ENCODE results near the gene ACOT7. TPM values are rescaled to one million over a fixed set of nuclear protein-coding genes. Genes with fewer than 3 reads are reported as not detected.
"Not testable (repeated sequence)": the region's sequence is repeated elsewhere in the genome, so short reads cannot be mapped to it uniquely, and the experiment has no call there.

The ACOT7 gene
- total RNA-seq, 1 donor from 2014 or later = 8.5 TPM

DNA sequence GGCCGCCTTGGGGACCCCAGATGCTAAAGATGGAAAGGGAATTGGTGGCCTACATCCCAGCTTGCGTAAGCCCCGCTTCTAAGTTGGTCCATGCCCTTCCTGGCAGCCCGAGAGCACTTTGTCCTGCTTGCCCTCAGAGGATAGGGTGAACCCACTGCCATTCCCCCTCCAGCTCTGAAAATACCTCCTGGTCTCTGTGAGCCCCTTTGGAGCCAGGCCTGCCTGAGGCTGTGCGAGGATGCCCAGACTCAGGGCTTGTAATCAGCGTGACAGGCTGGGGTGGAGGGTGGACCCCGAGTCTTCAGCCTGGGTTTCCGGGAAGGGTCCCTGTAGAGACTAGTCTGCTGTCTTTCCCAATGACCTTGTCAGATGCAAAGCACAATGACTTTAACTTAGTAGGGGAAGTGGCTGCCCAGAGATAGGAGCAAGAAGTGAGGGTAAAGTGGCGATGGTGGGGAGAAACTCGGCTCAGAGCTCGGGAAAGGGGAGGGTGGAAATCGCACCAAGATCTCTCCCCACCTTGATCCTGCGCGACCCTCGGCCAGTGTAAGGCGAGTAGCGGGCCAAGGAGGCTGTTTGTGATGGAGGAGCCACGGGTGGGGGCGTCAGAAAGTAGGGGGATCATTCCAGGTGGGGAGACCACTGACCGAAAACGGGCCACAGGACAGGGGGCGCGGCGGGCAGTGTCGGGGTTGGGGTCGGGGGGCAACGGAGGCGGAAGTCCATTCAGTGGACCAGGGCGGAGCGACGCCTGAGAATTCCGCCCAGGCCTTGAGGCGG is 152.3 kb downstream of the ACOT7 start:
- ATAC-seq (ENCODE audit: poor library complexity) (no peak), DNase-seq (no peak)

DNA sequence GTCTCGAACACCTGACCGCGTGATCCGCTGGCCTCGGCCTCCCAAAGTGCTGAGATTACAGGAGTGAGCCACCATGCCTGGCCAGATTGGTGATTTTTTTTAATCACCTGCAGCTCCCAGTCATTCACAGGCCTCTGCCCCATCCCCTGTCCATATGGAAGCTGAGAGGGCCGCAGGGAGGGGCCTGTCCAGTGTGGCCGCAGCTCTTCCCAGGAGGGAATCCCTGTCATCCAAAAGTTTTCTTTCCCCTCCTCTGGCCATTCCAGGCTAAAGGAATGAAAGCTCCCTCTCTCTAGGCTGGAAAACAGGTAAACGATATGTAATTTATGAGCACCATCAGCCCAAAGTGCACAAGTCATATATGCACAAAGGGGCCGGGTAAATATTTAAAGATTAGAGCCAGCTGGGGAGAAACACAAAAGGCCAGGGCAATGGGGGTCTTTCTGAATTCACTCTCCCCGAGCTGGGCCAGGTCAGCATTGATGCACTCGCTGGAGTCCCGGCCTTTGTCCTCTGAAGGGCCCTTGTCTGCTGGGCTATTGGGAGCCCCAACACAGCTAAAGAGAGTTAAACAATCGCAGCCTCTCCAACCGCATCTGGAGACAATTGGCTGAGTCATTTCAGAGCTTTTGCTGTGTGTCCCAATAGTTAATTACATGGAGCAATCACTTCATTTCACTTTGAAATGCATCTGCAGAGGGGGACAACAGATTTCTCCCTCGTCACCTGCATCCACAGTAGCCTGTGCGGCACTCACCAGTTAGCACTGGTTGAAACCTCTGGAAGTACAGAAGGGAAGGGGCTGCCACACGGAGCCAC is 153.4 kb downstream of the ACOT7 start:
- intact Hi-C loops (cut with DNase I) = loop anchor here (5.0 kb wide), 1 partner anchor 38 kb away; no protein-coding TSS in a partner anchor
- DNase-seq (no peak), ATAC-seq (ENCODE audit: poor library complexity) (no peak)

More for the DNA sequence above, 152.3 kb downstream of the ACOT7 start:
- intact Hi-C loops (cut with DNase I) = no loop called here

DNA sequence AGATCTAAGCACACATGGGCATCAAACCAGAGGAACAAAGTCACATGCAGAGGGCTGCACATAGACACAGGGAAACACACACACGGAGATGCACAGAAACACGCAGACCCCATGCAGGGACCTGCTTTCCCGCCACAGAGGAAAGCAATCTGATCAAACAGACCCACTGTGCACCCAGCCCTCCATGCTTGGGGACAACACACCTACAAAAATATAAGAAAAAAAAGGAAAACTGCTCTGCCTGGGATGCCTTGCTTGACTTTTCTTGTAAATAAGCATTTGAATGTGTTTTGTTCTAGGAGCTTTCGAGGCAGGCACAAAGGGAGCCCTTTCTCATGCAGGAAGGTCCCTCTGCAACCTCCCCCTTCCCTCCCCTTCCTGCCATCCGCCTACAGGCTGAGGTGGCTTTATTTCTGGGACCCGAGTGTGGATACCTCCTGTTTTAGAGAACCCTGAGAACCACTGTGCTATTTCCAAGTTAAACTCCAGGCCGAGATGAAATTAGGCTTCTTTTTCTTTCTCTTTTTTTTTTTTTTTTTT is 154.3 kb downstream of the ACOT7 start:
- ATAC-seq (ENCODE audit: poor library complexity) (no peak), DNase-seq (no peak)
- intact Hi-C loops (cut with DNase I) = loop anchor here (5.0 kb wide), 1 partner anchor 37 kb away; no protein-coding TSS in a partner anchor

DNA sequence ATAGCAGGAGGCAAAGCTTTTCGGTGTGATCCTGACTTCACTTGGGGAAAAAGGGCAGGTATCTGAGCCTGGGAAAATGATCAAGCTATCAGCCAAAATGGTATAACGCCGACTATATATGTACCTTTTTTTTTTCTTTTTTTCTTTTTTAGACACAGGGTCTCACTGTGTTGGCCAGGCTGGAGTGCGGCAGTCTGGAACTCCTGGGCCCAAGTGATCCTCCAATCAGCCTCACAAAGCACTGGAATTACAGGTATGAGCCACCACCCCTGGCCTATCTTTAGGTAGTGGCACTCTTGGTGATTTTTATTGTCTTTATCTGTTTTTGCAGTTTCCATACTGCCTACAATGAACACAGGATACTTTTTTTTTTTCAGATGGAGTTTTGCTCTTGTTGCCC is 156.5 kb downstream of the ACOT7 start:
- intact Hi-C loops (cut with DNase I) = loop anchor here (5.0 kb wide), 1 partner anchor 35 kb away; no protein-coding TSS in a partner anchor
- no peak for DNase-seq
- ATAC-seq (ENCODE audit: poor library complexity) = no peak

DNA sequence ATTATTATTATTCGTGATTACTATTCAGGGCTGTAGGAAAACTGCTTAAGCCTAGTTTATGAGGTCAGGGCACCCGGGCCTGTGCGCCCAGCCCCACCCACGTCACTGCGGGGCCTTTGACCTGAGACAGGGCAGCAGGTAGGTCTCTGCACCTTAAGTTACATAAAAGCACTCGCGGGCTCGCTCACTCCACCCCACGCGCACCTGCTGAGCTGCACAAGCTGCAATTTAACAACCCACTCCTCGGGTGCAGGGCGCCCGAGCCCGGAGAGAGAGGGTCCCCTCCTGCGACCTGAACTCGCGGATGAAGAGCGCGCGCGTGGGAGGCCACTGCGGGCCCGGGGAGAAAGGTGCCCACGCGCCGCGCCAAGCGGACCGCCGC is 158.3 kb downstream of the ACOT7 start:
- ATAC-seq (ENCODE audit: poor library complexity) (no peak), DNase-seq (no peak)
- intact Hi-C loops (cut with DNase I) = loop anchor here (5.0 kb wide), 1 partner anchor 33 kb away; no protein-coding TSS in a partner anchor

DNA sequence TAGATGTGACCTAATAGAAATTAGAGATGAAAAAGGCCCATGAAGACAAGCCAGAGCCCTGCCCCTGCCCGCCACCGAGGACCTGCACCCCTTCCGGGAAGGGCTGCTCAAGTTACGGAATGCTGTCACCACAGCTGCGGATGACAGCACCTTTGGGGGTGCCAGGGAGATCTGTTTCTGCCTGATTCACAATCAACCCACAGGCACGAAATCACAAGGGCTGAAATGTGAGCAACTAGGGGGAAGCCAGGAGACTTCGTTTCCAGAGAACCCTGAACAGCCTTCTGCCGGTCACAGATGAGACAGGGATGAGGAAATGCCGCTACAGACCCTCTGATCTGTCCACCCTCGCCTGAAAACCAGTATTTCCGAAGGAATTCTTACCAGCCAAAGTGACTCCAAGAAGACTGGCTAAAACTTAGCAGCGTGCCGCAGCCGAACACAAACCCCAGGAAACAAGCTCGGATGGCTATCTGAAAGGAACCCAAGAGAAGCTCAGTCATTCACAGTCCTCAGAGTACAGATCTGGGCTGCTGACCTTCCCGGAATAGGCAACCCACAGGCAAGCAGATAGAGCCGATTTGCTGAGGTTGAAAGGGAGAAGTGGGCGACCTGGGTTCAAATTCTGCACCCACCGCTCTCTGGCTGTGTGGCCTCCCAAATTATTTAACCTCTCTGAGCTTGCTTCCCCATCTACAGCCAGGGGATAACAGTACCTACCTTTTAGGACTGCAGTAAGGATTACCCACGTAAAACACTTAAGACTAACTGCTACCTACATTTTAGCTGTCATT is 158.9 kb downstream of the ACOT7 start:
- intact Hi-C loops (cut with DNase I) = loop anchor here (5.0 kb wide), 1 partner anchor 32 kb away; no protein-coding TSS in a partner anchor
- ATAC-seq (ENCODE audit: poor library complexity) (no peak), DNase-seq (no peak)

DNA sequence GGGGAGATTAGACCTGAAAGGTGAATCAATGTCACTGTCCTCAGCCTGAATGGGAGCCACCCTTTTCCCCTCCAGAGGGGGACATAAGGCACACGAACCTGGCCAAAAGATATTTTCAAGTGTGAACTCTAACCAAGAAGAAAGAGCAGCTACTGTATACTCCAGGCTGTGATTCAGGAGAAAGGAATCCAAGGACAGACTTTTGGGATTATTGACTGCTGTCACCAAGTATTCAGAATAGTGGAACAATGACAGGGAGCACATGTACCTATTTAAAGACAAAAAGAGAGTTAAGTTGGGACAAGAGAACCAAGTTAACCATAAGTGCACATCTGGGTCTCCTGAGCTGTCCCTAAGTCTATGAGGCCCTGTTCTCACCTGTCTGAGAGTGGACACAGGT is 160.2 kb downstream of the ACOT7 start:
- no peak for ATAC-seq (ENCODE audit: poor library complexity)
- intact Hi-C loops (cut with DNase I) = no loop called here
- DNase-seq = no peak

DNA sequence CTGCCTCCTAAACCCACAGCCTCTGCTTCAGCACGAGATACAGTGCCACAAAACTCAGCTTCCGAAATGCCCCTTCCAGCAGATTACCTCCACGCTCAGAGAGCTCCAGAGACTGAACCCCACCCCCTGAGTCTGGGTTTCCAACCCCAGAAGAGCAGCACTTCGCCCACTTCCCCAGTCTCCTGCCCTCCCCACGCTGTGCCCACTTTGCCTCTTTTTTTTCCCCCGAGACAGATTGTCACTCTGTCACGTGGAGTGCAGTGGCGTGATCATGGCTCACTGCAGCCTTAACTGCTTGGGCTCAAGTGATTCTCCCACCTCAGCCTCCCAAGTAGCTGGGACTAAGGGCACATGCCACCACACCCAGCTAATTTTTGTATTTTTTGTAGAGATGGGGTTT is 167.9 kb downstream of the ACOT7 start:
- DNase-seq (no peak), ATAC-seq (ENCODE audit: poor library complexity) (no peak)
- intact Hi-C loops (cut with DNase I) = no loop called here

DNA sequence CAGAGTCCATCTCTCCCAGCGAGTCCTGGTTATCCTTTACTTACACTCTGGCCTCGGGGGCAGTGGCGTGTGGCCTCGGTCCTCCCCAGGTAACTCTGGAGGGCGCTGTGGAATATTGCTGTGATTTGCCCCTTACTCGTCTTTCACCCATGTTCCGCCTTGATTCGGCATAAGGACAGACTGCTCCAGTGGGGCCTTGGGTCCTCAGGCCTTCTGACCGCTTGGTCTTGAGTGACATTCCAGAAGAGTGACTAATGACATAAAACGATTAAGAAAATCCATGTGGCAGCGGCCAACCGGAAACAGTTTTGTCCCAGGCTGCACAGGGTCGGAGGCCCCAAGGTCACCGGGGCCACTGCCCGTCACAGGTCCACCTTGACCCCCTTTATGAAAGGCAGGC is 168.8 kb downstream of the ACOT7 start:
- DNase-seq (no peak), ATAC-seq (ENCODE audit: poor library complexity) (no peak)
- intact Hi-C loops (cut with DNase I) = no loop called here

DNA sequence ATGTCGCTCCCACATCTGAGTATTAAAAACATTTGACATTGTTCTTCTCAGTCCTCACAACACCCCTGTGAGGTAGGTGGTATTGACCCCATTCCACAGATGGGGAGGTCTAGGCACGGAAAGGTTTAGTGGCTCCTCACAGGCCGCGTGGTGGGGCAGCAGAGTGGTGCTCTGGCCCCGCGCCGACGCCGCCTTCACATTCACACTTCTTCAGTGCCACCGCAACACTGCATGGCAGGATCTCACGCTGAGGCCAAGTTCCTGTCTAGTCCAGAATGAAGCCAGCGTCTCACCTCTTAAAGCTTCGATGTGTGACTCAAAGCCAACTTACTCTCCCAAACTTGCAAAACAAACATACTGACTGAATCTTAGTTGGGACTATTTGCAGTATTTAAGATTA is 169.9 kb downstream of the ACOT7 start:
- intact Hi-C loops (cut with DNase I) = no loop called here
- DNase-seq (peak; percentile 73), ATAC-seq (ENCODE audit: poor library complexity) (peak; percentile 83)

DNA sequence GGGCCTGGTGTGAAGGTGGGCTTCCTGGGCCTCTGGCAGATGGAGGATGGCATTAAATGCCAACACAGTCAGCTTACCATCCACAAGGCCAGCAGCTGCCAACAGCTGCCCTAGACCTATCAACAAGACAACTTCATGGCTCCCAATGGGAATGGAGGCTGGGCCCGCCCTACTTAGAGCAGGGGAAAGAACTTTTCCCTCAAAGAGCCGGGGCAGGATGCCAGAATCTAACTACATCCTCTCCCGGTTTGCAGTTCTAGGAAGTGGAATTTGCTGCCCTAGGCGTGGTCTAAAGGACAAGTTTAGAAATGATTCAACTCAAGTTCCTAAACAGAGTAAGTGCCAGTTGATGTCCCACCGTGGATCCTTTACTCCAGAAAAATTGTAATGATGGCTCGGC is 170.9 kb downstream of the ACOT7 start:
- DNase-seq = peak; percentile 81

DNA sequence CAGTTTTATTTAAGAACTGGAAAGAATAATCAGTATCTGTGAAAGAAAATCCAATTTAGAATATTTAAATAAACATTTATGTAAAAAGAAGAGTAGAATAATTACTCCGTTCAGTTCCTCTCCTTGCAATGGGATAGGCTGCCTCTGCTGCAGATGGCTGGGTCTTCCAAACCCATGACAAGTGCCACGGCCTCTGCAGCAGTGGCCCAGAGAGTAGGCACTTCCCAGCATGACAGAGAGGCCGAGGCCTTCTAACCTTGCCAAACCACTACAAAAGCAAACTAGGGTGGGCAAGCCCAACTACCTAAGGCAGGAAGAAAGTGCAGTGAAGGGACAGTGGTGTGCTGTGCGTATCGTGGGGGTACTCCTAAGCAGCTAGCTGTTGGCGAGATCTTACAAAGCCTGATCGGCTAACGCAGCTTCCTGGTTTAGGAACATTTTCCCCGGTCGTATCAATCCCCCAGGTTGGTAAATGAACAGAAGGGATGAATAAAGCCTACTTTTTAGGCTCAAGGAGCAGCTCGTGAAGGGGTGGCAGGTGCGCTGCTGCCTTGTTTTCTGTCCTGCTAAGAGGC is 172.3 kb downstream of the ACOT7 start:
- intact Hi-C loops (cut with DNase I) = no loop called here
- DNase-seq (no peak), ATAC-seq (ENCODE audit: poor library complexity) (no peak)

More for the DNA sequence above, 170.9 kb downstream of the ACOT7 start:
- ATAC-seq (ENCODE audit: poor library complexity) = peak; percentile 58
- intact Hi-C loops (cut with DNase I) = no loop called here

DNA sequence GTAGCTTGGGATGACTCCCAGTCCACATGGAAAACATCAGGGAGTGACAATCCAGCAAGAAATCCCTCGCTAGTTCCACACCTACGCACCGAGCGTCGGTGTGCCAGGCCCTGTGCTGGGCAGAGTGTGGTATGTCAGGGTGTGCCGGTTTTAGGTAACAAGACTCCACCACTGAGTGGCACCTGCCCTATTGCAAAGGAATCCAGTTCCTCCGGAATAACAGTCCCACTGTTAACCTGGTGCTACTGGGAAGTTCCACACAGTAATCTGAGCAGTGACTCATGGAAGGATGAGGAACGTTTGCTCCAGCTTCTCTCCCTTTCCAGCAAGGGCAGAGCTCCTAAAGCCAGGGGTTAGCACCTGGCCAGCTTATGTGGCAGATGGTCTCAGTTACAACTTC is 173.3 kb downstream of the ACOT7 start:
- DNase-seq = no peak
- no peak for ATAC-seq (ENCODE audit: poor library complexity)
- intact Hi-C loops (cut with DNase I) = no loop called here

DNA sequence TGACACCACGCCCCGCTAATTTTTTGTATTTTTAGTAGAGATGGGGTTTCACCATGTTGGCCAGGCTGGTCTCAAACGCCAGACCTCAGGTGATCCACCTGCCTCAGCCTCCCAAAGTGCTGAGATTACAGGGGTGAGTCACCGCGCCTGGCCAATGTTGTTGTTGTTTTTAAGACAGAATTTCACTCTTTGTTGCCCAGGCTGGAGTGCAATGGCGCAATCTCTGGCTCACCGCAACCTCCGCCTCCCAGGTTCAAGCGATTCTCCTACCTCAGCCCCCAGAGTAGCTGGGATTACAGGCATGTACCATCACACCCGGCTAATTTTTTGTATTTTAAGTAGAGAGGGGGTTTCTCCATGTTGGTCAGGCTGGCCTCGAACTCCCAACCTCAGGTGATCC is 173.9 kb downstream of the ACOT7 start:
- DNase-seq; ATAC-seq (ENCODE audit: poor library complexity); intact Hi-C loops (cut with DNase I): not testable (repeated sequence)

DNA sequence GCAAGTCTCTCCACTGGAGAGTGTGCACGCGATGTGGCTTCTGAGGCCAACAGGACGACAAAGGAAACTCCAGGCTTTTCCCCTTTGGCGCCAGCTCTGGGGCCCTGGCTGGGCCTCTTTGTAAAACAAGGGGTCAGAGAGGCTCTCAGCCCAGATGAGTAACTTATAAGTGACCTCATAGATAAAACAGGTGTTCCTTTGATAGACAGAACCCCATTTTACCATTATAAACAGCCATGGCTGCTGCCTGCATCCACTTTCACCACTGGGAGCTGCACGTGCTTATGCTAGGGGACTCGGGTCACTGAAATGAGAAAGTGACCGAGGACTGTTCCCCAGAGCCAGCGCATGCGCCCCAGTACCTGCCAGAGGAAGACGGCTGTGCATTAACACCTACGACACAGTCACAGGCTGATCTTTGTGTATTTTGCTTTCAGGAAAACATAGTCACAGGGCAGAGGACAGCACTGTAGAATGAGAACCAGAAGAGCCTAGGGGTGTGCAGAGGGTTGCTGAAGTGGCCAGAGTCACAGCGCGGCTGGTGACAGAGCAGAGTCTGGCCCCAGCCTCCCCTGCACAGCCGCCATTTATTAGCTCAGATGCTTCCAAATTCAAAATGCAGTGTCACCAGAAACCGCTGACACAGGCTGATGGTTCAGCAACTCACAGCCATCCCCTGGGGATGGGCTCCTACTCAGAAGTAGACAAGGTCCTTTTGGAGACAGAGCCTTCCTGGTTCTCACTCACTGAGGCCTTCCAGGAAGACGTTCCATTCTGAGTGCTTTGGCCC is 175.0 kb downstream of the ACOT7 start:
- ATAC-seq (ENCODE audit: poor library complexity) (no peak), DNase-seq (no peak)
- intact Hi-C loops (cut with DNase I) = no loop called here

Measured in Right ventricle myocardium superior (tissue), 1 donor.